Kidney epithelial cell (primary cell): Measurements from ENCODE around the gene TESK2. TPM values are rescaled to one million over a fixed set of nuclear protein-coding genes. Genes with fewer than 3 reads are reported as not detected.

Experiments used
- DNase-seq: peaks from one replicate; pipeline ENCODE4 v3.0.0-alpha.2; 2010; ENCODE audit warnings: low read depth
- H3K27me3 ChIP-seq: 2 replicates; pipeline ENCODE4 v1.6.0; 2011; ENCODE audit warnings: low read length; ENCODE audit not compliant: control insufficient read depth, insufficient read depth
- H3K36me3 ChIP-seq: 2 replicates; pipeline ENCODE4 v1.5.1; 2011; ENCODE audit warnings: low read length; ENCODE audit not compliant: control insufficient read depth, insufficient read depth
- H3K4me3 ChIP-seq: 2 replicates; pipeline ENCODE4 v1.5.1; 2011; ENCODE audit warnings: low read depth, mild to moderate bottlenecking, control low read depth, low read length
- total RNA-seq: library from RNA; depleted of rRNA; stranded (reverse); fragments of >200 nt; gene quantifications from 2 replicates; pipeline ENCODE4 v1.2.3, GENCODE V29; 2015
- TF ChIP-seq, protein P1 (sequence below): IDR thresholded peaks from 2 replicates; pipeline ENCODE4 v1.5.1; 2011; ENCODE audit warnings: mild to moderate bottlenecking, moderate library complexity, low read length, control low read depth, inconsistent platforms; ENCODE audit not compliant: insufficient read depth, poor library complexity, severe bottlenecking

Gene TESK2
- total RNA-seq, 1 donor from 2014 or later = 2.5 TPM

DNA sequence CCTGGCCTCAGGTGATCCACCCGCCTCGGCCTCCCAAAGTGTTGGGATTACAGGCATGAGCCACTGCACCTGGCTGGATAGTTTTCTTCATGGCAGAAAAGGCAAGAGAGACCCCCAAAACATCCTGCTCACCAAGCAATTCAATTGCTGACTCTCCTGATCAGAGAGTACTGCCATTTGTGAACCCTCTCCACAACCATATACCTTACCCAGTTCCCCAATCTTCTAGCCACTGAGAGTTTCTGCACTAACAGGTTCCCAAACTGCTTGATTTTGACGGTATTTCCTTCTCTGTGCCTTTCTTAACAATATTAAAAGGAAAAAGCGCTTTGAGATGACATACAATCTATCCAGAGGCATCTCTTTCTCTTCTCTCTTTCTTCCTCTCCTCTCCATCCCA is 110.8 kb downstream of the TESK2 start:
- no peaks in the 10 kb centered on the region for H3K36me3 ChIP-seq
- no peak for DNase-seq
- TF ChIP-seq, protein P1, sequence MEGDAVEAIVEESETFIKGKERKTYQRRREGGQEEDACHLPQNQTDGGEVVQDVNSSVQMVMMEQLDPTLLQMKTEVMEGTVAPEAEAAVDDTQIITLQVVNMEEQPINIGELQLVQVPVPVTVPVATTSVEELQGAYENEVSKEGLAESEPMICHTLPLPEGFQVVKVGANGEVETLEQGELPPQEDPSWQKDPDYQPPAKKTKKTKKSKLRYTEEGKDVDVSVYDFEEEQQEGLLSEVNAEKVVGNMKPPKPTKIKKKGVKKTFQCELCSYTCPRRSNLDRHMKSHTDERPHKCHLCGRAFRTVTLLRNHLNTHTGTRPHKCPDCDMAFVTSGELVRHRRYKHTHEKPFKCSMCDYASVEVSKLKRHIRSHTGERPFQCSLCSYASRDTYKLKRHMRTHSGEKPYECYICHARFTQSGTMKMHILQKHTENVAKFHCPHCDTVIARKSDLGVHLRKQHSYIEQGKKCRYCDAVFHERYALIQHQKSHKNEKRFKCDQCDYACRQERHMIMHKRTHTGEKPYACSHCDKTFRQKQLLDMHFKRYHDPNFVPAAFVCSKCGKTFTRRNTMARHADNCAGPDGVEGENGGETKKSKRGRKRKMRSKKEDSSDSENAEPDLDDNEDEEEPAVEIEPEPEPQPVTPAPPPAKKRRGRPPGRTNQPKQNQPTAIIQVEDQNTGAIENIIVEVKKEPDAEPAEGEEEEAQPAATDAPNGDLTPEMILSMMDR = no peak

DNA sequence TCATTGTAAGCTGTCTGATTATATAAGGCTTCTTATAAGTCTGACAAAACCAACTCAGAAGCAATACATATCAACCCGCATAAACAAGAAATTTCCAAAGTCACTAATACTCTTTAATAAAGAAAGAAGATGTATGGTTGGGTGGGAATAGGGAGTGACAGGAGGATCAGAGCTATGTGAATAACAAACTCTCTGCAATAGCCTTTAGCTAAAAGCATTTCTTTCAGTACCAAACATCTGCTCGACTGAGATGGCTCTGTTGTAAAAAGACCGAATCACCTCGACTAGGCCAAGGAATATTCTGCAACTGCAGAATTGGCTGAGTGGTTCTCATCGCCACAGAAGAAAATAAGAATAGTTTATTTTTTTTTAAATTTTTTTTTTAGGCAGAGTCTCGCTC is 111.4 kb downstream of the TESK2 start:
- TF ChIP-seq, protein P1 = no peak
- no peaks in the 10 kb centered on the region for H3K27me3 ChIP-seq
- H3K4me3 ChIP-seq = no peak overlapping the region
- DNase-seq = no peak
- H3K36me3 ChIP-seq = no peaks in the 10 kb centered on the region

More for the DNA sequence above, 110.8 kb downstream of the TESK2 start:
- Histone ChIP-seq H3K4me3 (no peak overlapping the region), H3K27me3 (no peaks in the 10 kb centered on the region)

DNA sequence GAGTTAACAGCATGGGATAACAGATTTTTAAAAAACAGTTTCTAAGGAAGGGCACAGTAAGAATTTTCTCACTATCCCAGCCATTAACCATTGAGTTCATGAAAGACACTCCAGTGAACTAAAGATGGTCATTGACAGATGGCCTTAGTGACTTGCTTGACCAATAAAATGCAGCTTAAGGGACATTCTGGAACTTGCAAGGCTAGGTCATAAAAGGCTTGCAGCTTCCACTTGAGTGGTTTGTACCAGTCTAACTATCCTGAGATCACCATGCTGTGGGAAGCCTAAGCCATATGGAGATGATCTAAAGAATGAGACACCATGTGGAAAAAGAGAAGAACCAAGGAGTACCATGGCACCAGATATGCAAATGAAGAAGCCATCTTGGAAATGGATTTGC is 112.8 kb downstream of the TESK2 start:
- DNase-seq = no peak
- no peaks in the 10 kb centered on the region for H3K27me3 ChIP-seq
- TF ChIP-seq, protein P1 = no peak

DNA sequence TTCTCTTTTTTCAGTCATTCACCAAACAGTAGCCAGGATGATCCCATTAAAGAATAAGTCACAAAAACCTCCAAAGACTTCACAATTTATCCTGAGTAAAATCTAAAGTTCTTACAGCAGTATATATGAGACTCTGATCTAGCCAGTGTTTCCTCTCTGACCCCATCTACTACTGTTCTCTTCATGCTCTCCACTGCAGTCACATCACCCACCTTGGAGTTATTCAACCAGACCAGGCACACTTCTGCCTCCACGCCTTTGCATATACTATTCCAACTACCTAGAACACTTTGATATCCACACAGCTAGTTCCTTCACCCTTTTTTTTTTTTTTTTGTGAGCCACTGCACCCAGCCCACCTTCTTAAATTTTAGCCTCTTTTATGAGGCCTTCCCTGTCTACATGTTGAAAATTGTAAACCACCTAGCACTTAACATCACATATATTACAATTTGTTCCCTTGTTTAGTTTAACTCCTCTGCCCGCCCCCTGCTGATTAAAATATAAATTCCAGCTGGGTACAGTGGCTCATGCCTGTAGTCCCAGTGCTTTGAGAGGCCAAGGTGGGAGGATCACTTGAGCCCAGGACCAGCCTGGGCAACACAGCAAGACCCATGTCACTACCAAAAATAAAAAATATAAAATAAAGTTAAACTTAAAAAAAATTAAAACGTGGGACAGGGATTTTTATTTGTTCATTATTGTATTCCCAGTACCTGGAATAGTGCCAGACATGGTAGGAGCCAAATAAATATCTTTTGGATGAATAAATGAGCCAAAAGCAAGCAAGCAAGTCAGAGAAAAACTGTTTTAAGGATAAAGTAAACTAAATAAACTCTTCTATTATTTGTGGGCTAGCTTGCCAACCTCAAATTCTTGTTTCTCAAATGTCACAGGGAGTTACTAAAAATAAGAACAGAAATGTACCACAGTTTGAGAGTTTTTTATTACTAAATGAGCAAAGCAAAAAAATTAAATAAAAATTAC is 115.6 kb downstream of the TESK2 start:
- TF ChIP-seq, protein P1 = no peak
- no peak for DNase-seq
- Histone ChIP-seq H3K27me3 (no peaks in the 10 kb centered on the region), H3K36me3 (no peaks in the 10 kb centered on the region), H3K4me3 (no peak overlapping the region)

More for the DNA sequence above, 112.8 kb downstream of the TESK2 start:
- no peak overlapping the region for H3K4me3 ChIP-seq
- H3K36me3 ChIP-seq = no peaks in the 10 kb centered on the region

DNA sequence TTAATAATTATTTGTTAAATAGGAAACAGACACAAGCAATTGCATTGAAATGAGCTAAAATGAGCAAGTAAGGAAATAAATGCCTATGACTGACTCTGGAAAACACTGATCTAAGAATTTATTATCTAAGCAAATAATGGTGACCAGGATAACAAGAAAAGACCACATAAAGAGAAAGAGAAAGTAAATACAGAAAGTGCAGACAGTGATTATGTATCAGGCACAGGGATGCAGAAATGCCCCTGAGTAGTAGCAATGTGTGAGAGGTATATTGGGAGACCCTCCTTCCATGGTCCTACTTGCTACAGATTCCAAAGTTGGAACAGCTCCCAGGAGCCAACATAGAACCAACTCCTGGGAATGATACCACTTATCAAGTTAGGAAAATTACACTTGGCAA is 117.4 kb downstream of the TESK2 start:
- Histone ChIP-seq H3K27me3 (no peaks in the 10 kb centered on the region), H3K4me3 (no peak overlapping the region), H3K36me3 (no peaks in the 10 kb centered on the region)
- no peak for DNase-seq
- TF ChIP-seq, protein P1 = no peak

DNA sequence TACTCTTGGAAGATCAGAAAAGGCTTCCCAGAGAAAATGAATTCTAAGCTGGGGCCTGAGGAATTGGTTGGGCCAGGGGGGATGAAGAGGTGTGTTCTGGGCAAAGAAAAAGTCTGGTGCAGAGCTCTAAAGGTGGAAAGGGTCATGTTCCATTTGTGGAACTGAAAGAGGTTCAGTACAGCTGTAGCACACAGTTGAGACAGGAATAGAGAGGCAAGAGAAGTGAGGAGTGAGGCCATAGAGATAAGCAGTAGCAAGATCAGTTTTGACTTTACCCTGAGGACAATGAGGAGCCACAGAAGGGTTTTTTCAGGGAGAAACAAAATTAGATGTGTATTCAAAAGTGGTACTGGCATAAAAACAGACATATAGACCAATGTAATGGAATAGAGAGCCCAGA is 120.4 kb downstream of the TESK2 start:
- no peaks in the 10 kb centered on the region for H3K27me3 ChIP-seq
- TF ChIP-seq, protein P1 = no peak

More for the DNA sequence above, 120.4 kb downstream of the TESK2 start:
- no peak for DNase-seq
- H3K36me3 ChIP-seq = no peaks in the 10 kb centered on the region
- H3K4me3 ChIP-seq = no peak overlapping the region
